ENCODE measurements around the gene RBMXL3. TPM values are rescaled to one million over a fixed set of nuclear protein-coding genes. Genes with fewer than 3 reads are reported as not detected.

RBMXL3 gene
- not detected for polyA plus RNA-seq
- long read RNA-seq, donor 1, result 0 reads
- long read RNA-seq, donor 2, result 0 reads
- long read RNA-seq, donor 3, result 0 reads
- long read RNA-seq, donor 4, result 0 reads
- long read RNA-seq, donor 5, result 0 reads
- long read RNA-seq, donor 6, result 0 reads
- long read RNA-seq, donor 7, result 0 reads
- long read RNA-seq, donor 8, result 0 reads
- long read RNA-seq, donor 9, result 0 reads
- long read RNA-seq, donor 10, result 0 reads
- long read RNA-seq, donor 11, result 0 reads

DNA sequence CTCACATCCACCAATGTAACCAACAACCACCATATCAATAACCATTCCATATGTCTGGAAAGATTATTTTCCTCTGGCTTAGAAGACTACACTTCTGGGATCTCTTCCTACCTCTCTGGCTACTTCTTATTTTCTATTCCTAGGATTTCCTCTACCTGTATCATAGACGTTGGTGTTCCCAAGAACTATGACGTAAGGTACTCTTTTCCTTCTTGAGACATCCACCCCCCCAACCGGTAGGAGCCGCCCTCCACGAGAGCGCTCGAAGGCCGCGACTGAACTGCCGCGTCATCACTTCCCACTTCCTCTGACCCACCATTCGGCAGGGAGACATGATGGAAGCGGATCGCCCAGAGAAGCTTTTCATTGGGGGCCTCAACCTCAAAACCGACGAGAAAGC is at the start of gene RBMXL3:
Gene RBMXL3 (plus strand): TSS at position 301 of the 400 bp plus-strand sequence. CDS start 32 bp downstream, at position 333.
- H3K4me1 ChIP-seq (ENCODE audit: control insufficient read depth, insufficient read depth, low read length), result no peaks in the 10 kb centered on the region
- H3K27me3 ChIP-seq (ENCODE audit: control insufficient read depth, insufficient read depth, low read length), result no peaks in the 10 kb centered on the region
- no peak for DNase-seq
- H3K9me3 ChIP-seq (ENCODE audit: control insufficient read depth, low read depth, low read length), result peaks cover 35% of the 10 kb centered on the region
- H3K4me3 ChIP-seq (ENCODE audit: low read length), result no peak within 1 kb of the TSS
- no peak within 1 kb of the TSS for H3K27ac ChIP-seq (ENCODE audit: low read length)
- no peaks in the 10 kb centered on the region for H3K36me3 ChIP-seq (ENCODE audit: control insufficient read depth, insufficient read depth, low read length)
- WGBS (ENCODE audit: insufficient coverage, low lambda C conversion rate), result no CpG with 5 or more reads among the region's 16 CpGs

DNA sequence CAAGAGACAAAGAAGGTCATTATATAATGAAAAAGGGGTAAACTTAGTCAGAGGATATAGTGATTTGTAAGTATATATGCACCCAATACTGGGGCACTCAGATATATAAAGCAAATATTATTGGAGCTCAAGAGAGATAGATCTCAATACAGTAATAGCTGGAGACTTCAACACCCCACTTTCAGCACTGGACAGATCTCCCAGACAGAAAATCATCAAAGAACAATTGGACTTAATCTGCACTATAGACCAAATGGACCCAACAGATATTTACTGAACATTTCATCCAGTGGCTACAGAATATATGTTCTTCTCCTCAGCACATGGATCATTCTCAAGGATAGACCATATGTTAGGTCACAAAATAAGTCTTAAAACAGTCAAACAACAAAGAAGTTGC is 47.2 kb upstream of the RBMXL3 start:
- no peaks in the 10 kb centered on the region for H3K36me3 ChIP-seq (ENCODE audit: control insufficient read depth, insufficient read depth, low read length)
- H3K27ac ChIP-seq (ENCODE audit: low read length), result no peak overlapping the region
- H3K4me1 ChIP-seq (ENCODE audit: control insufficient read depth, insufficient read depth, low read length), result no peaks in the 10 kb centered on the region
- H3K4me3 ChIP-seq (ENCODE audit: low read length), result no peak overlapping the region
- no peaks in the 10 kb centered on the region for H3K27me3 ChIP-seq (ENCODE audit: control insufficient read depth, insufficient read depth, low read length)
- DNase-seq, result no peak
- no peaks in the 10 kb centered on the region for H3K9me3 ChIP-seq (ENCODE audit: control insufficient read depth, low read depth, low read length)

DNA sequence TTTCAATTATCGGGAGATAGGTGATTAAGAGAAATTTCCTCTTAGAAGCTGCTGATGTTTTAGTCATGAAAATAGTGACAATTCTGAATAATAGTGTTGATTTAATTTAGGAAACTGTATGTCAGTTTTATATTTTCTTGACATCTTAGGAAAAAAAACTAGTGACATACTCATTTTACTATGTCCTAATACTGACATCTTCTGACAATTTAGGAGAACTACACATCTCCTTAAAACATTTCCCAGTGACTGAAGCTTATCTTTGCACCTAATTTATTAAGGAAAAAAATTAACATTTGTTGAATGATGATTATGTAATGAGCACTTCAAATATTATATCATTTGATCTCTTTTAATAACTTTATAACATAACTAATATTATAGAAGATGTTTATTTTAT is 42.0 kb upstream of the RBMXL3 start:
- no peak overlapping the region for H3K27ac ChIP-seq (ENCODE audit: low read length)
- no peaks in the 10 kb centered on the region for H3K9me3 ChIP-seq (ENCODE audit: control insufficient read depth, low read depth, low read length)
- no peaks in the 10 kb centered on the region for H3K27me3 ChIP-seq (ENCODE audit: control insufficient read depth, insufficient read depth, low read length)
- no peaks in the 10 kb centered on the region for H3K36me3 ChIP-seq (ENCODE audit: control insufficient read depth, insufficient read depth, low read length)
- no peaks in the 10 kb centered on the region for H3K4me1 ChIP-seq (ENCODE audit: control insufficient read depth, insufficient read depth, low read length)
- H3K4me3 ChIP-seq (ENCODE audit: low read length), result no peak overlapping the region
- no CpG with 5 or more reads among the region's 1 CpG for WGBS (ENCODE audit: insufficient coverage, low lambda C conversion rate)
- no peak for DNase-seq

DNA sequence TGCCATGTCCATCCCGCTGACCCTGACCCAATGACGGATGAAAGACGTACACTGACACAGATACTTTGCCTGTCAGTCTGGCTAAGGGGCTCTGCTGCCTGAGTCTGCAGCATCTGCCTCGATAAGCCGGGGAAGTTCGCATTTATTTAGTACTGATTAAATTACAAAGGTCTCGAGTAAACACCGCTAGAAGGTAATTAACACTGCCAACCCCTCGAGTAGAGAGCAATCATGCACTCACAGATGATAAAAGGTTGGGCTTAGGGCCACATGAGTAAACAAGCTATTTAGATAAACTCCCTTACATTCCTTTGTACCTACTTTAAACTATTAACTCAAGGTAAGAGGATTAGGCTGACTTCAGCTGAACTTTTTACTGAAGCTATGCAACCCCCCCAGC is 16.0 kb upstream of the RBMXL3 start:
- WGBS (ENCODE audit: insufficient coverage, low lambda C conversion rate), result no CpG with 5 or more reads among the region's 9 CpGs
- Histone ChIP-seq H3K9me3 (ENCODE audit: control insufficient read depth, low read depth, low read length) (no peaks in the 10 kb centered on the region), H3K27me3 (ENCODE audit: control insufficient read depth, insufficient read depth, low read length) (no peaks in the 10 kb centered on the region), H3K4me1 (ENCODE audit: control insufficient read depth, insufficient read depth, low read length) (no peaks in the 10 kb centered on the region), H3K36me3 (ENCODE audit: control insufficient read depth, insufficient read depth, low read length) (no peaks in the 10 kb centered on the region), H3K27ac (ENCODE audit: low read length) (no peak overlapping the region), H3K4me3 (ENCODE audit: low read length) (no peak overlapping the region)
- DNase-seq, result no peak

DNA sequence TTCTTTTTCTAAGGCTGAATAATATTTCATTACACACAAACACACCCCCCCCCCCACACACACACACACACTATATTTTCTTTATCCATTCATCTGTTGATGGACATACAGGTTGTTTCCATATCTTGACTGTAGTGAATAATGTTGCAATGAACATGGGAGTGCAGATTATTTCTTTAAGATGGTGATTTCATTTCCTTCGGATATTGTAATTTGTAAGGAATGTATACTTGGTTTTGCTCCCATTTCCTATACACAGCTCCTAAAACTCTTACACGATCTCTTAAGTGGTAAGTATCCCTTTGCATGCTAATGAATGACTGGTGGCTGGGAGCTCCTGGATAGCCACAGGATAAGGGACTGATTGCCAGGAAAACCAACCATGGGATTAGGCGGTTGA is 14.7 kb upstream of the RBMXL3 start:
- H3K4me1 ChIP-seq (ENCODE audit: control insufficient read depth, insufficient read depth, low read length), result no peaks in the 10 kb centered on the region
- WGBS (ENCODE audit: insufficient coverage, low lambda C conversion rate), result no CpG with 5 or more reads among the region's 3 CpGs
- H3K27ac ChIP-seq (ENCODE audit: low read length), result no peak overlapping the region
- H3K4me3 ChIP-seq (ENCODE audit: low read length), result no peak overlapping the region
- no peaks in the 10 kb centered on the region for H3K9me3 ChIP-seq (ENCODE audit: control insufficient read depth, low read depth, low read length)
- no peaks in the 10 kb centered on the region for H3K27me3 ChIP-seq (ENCODE audit: control insufficient read depth, insufficient read depth, low read length)
- no peaks in the 10 kb centered on the region for H3K36me3 ChIP-seq (ENCODE audit: control insufficient read depth, insufficient read depth, low read length)
- DNase-seq, result no peak

DNA sequence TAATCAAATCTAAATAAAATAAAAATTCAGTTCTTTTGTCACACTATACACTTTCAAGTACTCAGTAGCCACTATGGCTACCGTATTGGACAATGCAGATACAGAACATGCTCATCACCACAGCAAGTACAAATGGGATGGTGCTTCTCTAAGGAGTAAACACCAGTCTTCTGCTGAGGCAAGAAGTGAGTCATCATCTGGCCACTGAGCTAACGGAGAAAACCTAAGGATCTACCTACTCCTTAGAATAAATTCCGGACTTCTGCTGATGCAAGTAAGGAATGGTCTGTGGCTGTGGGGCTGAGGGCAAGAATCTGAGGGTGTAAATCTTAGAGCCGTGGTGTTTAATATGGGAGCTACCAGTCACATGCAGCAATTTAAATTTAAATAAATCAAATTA is 11.3 kb upstream of the RBMXL3 start:
- Histone ChIP-seq H3K27ac (ENCODE audit: low read length) (no peak overlapping the region), H3K4me1 (ENCODE audit: control insufficient read depth, insufficient read depth, low read length) (no peaks in the 10 kb centered on the region), H3K9me3 (ENCODE audit: control insufficient read depth, low read depth, low read length) (no peaks in the 10 kb centered on the region), H3K4me3 (ENCODE audit: low read length) (no peak overlapping the region), H3K36me3 (ENCODE audit: control insufficient read depth, insufficient read depth, low read length) (no peaks in the 10 kb centered on the region), H3K27me3 (ENCODE audit: control insufficient read depth, insufficient read depth, low read length) (no peaks in the 10 kb centered on the region)
- no peak for DNase-seq
- no CpG with 5 or more reads among the region's 4 CpGs for WGBS (ENCODE audit: insufficient coverage, low lambda C conversion rate)

DNA sequence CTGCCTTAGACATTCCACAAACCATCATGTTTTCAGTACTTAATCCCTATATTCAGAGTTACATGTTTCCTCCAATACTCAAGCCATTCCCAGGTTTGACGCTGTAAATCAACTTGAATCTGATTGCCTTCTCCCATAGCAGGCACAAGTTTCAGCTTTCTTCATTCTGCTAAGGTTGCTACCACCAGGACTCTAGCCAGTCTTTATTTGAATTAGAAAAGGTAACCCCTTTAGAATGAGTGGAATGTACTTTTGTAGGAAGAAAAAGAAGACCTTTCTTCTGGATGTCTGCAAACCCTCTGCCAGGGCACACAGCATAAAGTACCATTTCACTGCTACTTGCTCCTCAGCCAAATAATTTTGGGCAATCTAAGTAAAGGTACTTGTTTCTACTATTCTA is 10.7 kb upstream of the RBMXL3 start:
- H3K27me3 ChIP-seq (ENCODE audit: control insufficient read depth, insufficient read depth, low read length), result no peaks in the 10 kb centered on the region
- DNase-seq, result no peak
- no peak overlapping the region for H3K4me3 ChIP-seq (ENCODE audit: low read length)
- H3K9me3 ChIP-seq (ENCODE audit: control insufficient read depth, low read depth, low read length), result no peaks in the 10 kb centered on the region
- WGBS (ENCODE audit: insufficient coverage, low lambda C conversion rate), result no CpG with 5 or more reads among the region's 1 CpG
- no peaks in the 10 kb centered on the region for H3K36me3 ChIP-seq (ENCODE audit: control insufficient read depth, insufficient read depth, low read length)
- no peaks in the 10 kb centered on the region for H3K4me1 ChIP-seq (ENCODE audit: control insufficient read depth, insufficient read depth, low read length)
- H3K27ac ChIP-seq (ENCODE audit: low read length), result no peak overlapping the region

DNA sequence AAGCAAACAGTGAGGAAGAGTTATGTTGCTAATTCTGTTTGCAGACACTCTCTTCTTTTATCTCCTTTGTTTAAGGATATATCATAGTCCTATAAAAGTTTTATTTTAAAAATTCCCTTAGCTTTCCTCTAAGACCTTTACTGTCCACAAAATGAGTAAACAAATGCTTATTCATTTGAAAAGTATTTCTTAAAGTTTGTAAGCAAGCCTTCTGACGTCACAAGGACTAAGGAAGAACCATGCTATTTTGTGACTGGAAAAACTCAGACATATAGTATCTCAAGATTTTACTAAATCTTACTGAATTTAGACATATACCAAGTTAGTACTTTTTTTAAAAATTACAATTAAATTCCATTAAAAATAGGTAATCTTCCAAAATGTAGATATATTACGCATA is 5.2 kb upstream of the RBMXL3 start:
- no CpG with 5 or more reads among the region's 2 CpGs for WGBS (ENCODE audit: insufficient coverage, low lambda C conversion rate)
- Histone ChIP-seq H3K4me3 (ENCODE audit: low read length) (no peak overlapping the region), H3K27ac (ENCODE audit: low read length) (no peak overlapping the region)

DNA sequence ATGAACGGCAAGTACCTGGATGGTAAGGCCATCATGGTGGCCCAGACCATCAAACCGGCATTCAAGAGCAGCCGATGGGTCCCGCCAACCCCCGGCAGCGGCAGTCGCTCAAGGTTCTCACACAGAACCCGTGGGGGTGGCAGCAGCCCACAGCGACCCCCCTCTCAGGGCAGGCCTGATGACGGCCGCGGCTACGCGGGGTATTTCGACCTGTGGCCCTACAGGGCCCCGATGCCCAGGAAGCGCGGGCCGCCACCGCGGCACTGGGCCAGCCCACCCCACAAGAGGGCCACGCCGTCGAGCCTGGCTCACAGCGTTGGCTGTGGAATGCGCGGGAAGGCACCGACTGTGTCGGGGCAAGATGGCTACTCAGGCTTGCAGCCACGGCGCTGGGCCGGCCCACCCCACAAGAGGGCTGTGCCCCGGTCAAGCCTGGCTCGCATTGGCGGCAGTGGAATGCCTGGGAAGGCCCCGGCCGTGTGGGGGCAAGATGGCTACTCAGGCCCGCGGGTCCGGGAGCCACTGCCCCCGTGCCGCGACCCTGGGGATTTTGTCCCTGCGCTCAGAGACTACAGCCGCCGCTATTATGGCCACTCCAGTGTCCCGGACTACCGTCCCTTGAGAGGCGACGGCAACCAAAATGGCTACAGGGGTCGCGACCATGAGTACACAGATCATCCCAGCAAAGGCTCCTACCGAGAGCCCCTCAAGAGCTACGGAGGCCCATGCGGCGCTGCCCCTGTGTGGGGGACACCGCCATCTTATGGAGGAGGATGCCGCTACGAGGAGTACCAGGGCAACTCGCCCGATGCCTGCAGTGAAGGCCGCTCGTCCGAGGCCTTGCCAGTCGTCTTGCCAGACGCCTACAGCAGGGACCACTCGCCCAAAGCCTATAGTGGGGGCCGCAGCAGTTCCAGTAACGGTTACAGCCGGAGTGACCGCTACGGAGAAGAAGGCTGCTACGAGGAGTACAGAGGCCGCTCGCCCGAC is 731 bp downstream of the RBMXL3 start:
- no CpG with 5 or more reads among the region's 76 CpGs for WGBS (ENCODE audit: insufficient coverage, low lambda C conversion rate)
- Histone ChIP-seq H3K4me1 (ENCODE audit: control insufficient read depth, insufficient read depth, low read length) (no peaks in the 10 kb centered on the region), H3K27ac (ENCODE audit: low read length) (no peak overlapping the region), H3K36me3 (ENCODE audit: control insufficient read depth, insufficient read depth, low read length) (no peaks in the 10 kb centered on the region), H3K4me3 (ENCODE audit: low read length) (no peak overlapping the region), H3K9me3 (ENCODE audit: control insufficient read depth, low read depth, low read length) (peaks cover 35% of the 10 kb centered on the region), H3K27me3 (ENCODE audit: control insufficient read depth, insufficient read depth, low read length) (no peaks in the 10 kb centered on the region)
- DNase-seq, result no peak

More for the DNA sequence above, 5.2 kb upstream of the RBMXL3 start:
- Histone ChIP-seq H3K27me3 (ENCODE audit: control insufficient read depth, insufficient read depth, low read length) (no peaks in the 10 kb centered on the region), H3K4me1 (ENCODE audit: control insufficient read depth, insufficient read depth, low read length) (no peaks in the 10 kb centered on the region), H3K36me3 (ENCODE audit: control insufficient read depth, insufficient read depth, low read length) (no peaks in the 10 kb centered on the region), H3K9me3 (ENCODE audit: control insufficient read depth, low read depth, low read length) (peaks cover under 1% of the 10 kb centered on the region)
- DNase-seq, result no peak

DNA sequence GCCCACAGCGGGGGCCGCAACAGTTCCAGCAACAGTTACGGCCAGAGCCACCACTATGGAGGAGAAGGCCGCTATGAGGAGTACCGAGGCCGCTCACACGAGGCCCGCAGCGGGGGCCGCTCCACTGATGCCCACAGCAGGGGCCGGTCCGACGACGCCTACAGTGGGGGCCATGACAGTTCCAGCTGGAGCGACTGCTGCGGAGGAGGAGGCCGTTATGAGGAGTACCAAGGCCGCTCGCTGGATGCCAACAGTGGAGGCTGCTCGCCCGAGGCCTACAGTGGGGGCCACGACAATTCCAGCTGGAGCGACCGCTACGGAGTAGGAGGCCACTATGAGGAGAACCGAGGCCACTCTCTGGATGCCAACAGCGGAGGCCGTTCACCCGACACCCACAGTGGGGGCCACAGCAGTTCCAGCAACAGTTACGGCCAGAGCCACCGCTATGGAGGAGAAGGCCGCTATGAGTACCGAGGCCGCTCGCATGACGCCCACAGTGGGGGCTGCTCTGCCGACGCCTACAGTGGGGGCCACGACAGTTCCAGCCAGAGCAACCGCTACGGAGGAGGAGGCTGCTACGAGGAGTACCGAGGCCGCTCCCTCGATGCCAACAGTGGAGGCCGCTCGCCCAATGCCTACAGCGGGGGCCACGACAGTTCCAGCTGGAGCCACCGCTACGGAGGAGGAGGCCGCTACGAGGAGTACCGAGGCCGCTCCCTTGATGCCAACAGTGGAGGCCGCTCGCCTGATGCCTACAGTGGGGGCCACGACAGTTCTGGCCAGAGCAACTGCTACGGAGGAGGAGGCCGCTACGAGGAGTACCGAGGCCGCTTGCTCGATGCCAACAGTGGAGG is 1.7 kb downstream of the RBMXL3 start:
- no peak for DNase-seq
- Histone ChIP-seq H3K36me3 (ENCODE audit: control insufficient read depth, insufficient read depth, low read length) (no peaks in the 10 kb centered on the region), H3K27ac (ENCODE audit: low read length) (no peak overlapping the region), H3K9me3 (ENCODE audit: control insufficient read depth, low read depth, low read length) (peaks cover 35% of the 10 kb centered on the region), H3K27me3 (ENCODE audit: control insufficient read depth, insufficient read depth, low read length) (no peaks in the 10 kb centered on the region), H3K4me3 (ENCODE audit: low read length) (no peak overlapping the region), H3K4me1 (ENCODE audit: control insufficient read depth, insufficient read depth, low read length) (no peaks in the 10 kb centered on the region)
- no CpG with 5 or more reads among the region's 64 CpGs for WGBS (ENCODE audit: insufficient coverage, low lambda C conversion rate)
